Nephron progenitor cell (in vitro differentiated cells): Measurements from ENCODE around the gene SFTPD.
A peak's percentile ranks its signal among the peaks of the same experiment; 100 is the strongest.
"Not testable (repeated sequence)": the region's sequence is repeated elsewhere in the genome, so short reads cannot be mapped to it uniquely, and the experiment has no call there.

Experiments used
- DNase-seq: peaks from one replicate; pipeline ENCODE4 v3.0.0; 2021
- H3K27ac Mint-ChIP-seq: 2 replicates; pipeline ENCODE4 v1.8.0; 2021; ENCODE audit warnings: mild to moderate bottlenecking, moderate library complexity, mixed read lengths
- H3K27me3 Mint-ChIP-seq: 2 replicates; pipeline ENCODE4 v1.8.0; 2021; ENCODE audit warnings: mild to moderate bottlenecking, low read depth, mixed read lengths; ENCODE audit not compliant: poor library complexity
- H3K36me3 Mint-ChIP-seq: 2 replicates; pipeline ENCODE4 v1.8.0; 2021; ENCODE audit warnings: low read depth, mixed read lengths
- H3K4me1 Mint-ChIP-seq: 2 replicates; pipeline ENCODE4 v1.8.0; 2021; ENCODE audit warnings: mixed read lengths
- H3K4me3 Mint-ChIP-seq: 2 replicates; pipeline ENCODE4 v1.8.0; 2021; ENCODE audit warnings: mild to moderate bottlenecking, moderate library complexity, mixed read lengths
- H3K9me3 Mint-ChIP-seq: 2 replicates; pipeline ENCODE4 v1.8.0; 2021; ENCODE audit warnings: mild to moderate bottlenecking, moderate library complexity, mixed read lengths
- CTCF ChIP-seq: fragments of 200-600 bp; sonication (generic); IDR thresholded peaks from 2 replicates; pipeline ENCODE4 v1.5.0; 2021; ENCODE audit warnings: antibody characterized with exemption

SFTPD gene

GRCh38 chr10:79910836-79911235, 38.1 kb downstream of the SFTPD start:
- Mint-ChIP-seq H3K9me3 (no peaks in the 10 kb centered on the region), H3K27ac (no peak overlapping the region), H3K27me3 (no peaks in the 10 kb centered on the region), H3K4me3 (no peak overlapping the region), H3K4me1 (peaks cover 4% of the 10 kb centered on the region), H3K36me3 (peaks cover 38% of the 10 kb centered on the region)
- no peak for TF ChIP-seq CTCF
- no peak for DNase-seq

- DNase-seq = no peak
- no peaks in the 10 kb centered on the region for H3K9me3 Mint-ChIP-seq
- H3K4me1 Mint-ChIP-seq = peaks cover 8% of the 10 kb centered on the region
- H3K27me3 Mint-ChIP-seq = peaks cover 2% of the 10 kb centered on the region
- H3K27ac Mint-ChIP-seq = no peak overlapping the region
- H3K36me3 Mint-ChIP-seq = peaks cover 38% of the 10 kb centered on the region
- no peak for TF ChIP-seq CTCF
- no peak overlapping the region for H3K4me3 Mint-ChIP-seq
Measured at GRCh38 chr10:79910344-79910743, 38.6 kb downstream of the SFTPD start.

- TF ChIP-seq CTCF = no peak
- DNase-seq = no peak
- H3K27me3 Mint-ChIP-seq = peaks cover 20% of the 10 kb centered on the region
- H3K36me3 Mint-ChIP-seq = peaks cover 32% of the 10 kb centered on the region
- H3K27ac Mint-ChIP-seq = peak overlapping the region; percentile 94
- H3K4me1 Mint-ChIP-seq = peaks cover 16% of the 10 kb centered on the region
- H3K4me3 Mint-ChIP-seq = peak overlapping the region; percentile 99
- no peaks in the 10 kb centered on the region for H3K9me3 Mint-ChIP-seq
Measured at GRCh38 chr10:79905322-79906314, 43.3 kb downstream of the SFTPD start.

GRCh38 chr10:79904671-79905321, 44.1 kb downstream of the SFTPD start:
- no peaks in the 10 kb centered on the region for H3K9me3 Mint-ChIP-seq
- peak; percentile 77 for DNase-seq
- H3K27me3 Mint-ChIP-seq = peaks cover 21% of the 10 kb centered on the region
- peaks cover 16% of the 10 kb centered on the region for H3K4me1 Mint-ChIP-seq
- peaks cover 32% of the 10 kb centered on the region for H3K36me3 Mint-ChIP-seq
- peak overlapping the region; percentile 99 for H3K4me3 Mint-ChIP-seq
- H3K27ac Mint-ChIP-seq = peak overlapping the region; percentile 94
- no peak for TF ChIP-seq CTCF

GRCh38 chr10:79901571-79901970, 47.3 kb downstream of the SFTPD start:
- H3K36me3 Mint-ChIP-seq, H3K4me3 Mint-ChIP-seq: not testable (repeated sequence)

GRCh38 chr10:79898597-79899325, 50.1 kb downstream of the SFTPD start:
- no peak overlapping the region for H3K4me3 Mint-ChIP-seq
- no peaks in the 10 kb centered on the region for H3K9me3 Mint-ChIP-seq
- peaks cover 2% of the 10 kb centered on the region for H3K4me1 Mint-ChIP-seq
- TF ChIP-seq CTCF = no peak
- H3K27ac Mint-ChIP-seq = no peak overlapping the region
- no peaks in the 10 kb centered on the region for H3K36me3 Mint-ChIP-seq
- peaks cover 24% of the 10 kb centered on the region for H3K27me3 Mint-ChIP-seq
- DNase-seq = no peak

More at GRCh38 chr10:79901571-79901970, 47.3 kb downstream of the SFTPD start:
- not testable (repeated sequence) for DNase-seq, H3K27ac Mint-ChIP-seq, H3K9me3 Mint-ChIP-seq
- H3K4me1 Mint-ChIP-seq = peaks cover 16% of the 10 kb centered on the region
- H3K27me3 Mint-ChIP-seq = peaks cover 33% of the 10 kb centered on the region

GRCh38 chr10:79892896-79893295, 56.0 kb downstream of the SFTPD start:
- not testable (repeated sequence) for H3K36me3 Mint-ChIP-seq, H3K4me1 Mint-ChIP-seq, H3K27ac Mint-ChIP-seq, DNase-seq, H3K9me3 Mint-ChIP-seq, H3K4me3 Mint-ChIP-seq
- peaks cover 14% of the 10 kb centered on the region for H3K27me3 Mint-ChIP-seq
